Panc1 (cell line): Measurements from ENCODE around the gene C3orf80.

Experiments
- SIN3A ChIP-seq: IDR thresholded peaks from 2 replicates; pipeline ENCODE4 v1.6.1; 2012; ENCODE audit warnings: low read depth, mild to moderate bottlenecking, low read length, moderate library complexity, borderline replicate concordance; ENCODE audit not compliant: insufficient read depth
- TF ChIP-seq, protein P1 (sequence below), 2 experiments: IDR thresholded peaks; 2 replicates each; pipeline ENCODE4 v1.6.1; 2011 to 2012; ENCODE audit warnings: low read depth in 2 of 2, control low read depth in 1 of 2, low read length in 1 of 2, mild to moderate bottlenecking in 1 of 2, moderate library complexity in 1 of 2; ENCODE audit not compliant: insufficient read depth in 1 of 2
- TF ChIP-seq, protein P2 (sequence below): fragments of 450-650 bp; IDR thresholded peaks from 2 replicates; pipeline ENCODE4 v1.5.1; 2017; ENCODE audit warnings: mild to moderate bottlenecking

DNA sequence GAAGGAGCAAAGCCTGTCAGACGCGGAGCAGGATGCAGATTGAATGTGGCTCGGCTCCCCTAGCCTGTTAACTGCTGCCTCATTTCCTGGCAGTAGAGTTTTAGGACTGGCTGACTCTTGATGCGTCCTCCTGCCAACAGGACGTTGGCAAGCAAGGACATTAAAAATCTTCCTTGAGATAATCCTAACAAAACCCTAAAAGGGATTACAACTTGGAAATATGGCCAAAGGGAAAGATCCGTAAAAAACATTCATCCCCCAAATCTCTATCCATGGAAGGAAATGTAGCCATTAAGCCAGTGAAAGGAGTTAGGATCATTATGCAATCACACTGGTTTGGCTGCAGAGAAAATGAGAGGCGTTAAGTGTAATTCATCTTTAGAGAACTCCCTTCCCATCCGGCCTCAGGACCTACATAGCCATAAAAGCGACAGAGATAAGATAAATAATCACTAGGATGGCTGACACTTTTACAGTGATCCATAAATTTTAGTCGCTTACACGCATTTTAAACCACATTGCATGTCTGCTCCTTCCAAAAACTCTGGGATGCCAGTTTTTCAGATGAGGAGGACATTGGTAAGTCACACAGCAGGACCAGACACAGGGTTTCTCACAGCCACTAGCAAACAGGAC lies 44.5 kb upstream of the C3orf80 start:
- TF ChIP-seq, protein P1, sequence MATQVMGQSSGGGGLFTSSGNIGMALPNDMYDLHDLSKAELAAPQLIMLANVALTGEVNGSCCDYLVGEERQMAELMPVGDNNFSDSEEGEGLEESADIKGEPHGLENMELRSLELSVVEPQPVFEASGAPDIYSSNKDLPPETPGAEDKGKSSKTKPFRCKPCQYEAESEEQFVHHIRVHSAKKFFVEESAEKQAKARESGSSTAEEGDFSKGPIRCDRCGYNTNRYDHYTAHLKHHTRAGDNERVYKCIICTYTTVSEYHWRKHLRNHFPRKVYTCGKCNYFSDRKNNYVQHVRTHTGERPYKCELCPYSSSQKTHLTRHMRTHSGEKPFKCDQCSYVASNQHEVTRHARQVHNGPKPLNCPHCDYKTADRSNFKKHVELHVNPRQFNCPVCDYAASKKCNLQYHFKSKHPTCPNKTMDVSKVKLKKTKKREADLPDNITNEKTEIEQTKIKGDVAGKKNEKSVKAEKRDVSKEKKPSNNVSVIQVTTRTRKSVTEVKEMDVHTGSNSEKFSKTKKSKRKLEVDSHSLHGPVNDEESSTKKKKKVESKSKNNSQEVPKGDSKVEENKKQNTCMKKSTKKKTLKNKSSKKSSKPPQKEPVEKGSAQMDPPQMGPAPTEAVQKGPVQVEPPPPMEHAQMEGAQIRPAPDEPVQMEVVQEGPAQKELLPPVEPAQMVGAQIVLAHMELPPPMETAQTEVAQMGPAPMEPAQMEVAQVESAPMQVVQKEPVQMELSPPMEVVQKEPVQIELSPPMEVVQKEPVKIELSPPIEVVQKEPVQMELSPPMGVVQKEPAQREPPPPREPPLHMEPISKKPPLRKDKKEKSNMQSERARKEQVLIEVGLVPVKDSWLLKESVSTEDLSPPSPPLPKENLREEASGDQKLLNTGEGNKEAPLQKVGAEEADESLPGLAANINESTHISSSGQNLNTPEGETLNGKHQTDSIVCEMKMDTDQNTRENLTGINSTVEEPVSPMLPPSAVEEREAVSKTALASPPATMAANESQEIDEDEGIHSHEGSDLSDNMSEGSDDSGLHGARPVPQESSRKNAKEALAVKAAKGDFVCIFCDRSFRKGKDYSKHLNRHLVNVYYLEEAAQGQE (IDR thresholded peaks at IDR 0.05; ENCODE audit: insufficient read depth in 1 of 2, low read depth in 2 of 2, low read length in 1 of 2): no peak
- TF ChIP-seq, protein P2, sequence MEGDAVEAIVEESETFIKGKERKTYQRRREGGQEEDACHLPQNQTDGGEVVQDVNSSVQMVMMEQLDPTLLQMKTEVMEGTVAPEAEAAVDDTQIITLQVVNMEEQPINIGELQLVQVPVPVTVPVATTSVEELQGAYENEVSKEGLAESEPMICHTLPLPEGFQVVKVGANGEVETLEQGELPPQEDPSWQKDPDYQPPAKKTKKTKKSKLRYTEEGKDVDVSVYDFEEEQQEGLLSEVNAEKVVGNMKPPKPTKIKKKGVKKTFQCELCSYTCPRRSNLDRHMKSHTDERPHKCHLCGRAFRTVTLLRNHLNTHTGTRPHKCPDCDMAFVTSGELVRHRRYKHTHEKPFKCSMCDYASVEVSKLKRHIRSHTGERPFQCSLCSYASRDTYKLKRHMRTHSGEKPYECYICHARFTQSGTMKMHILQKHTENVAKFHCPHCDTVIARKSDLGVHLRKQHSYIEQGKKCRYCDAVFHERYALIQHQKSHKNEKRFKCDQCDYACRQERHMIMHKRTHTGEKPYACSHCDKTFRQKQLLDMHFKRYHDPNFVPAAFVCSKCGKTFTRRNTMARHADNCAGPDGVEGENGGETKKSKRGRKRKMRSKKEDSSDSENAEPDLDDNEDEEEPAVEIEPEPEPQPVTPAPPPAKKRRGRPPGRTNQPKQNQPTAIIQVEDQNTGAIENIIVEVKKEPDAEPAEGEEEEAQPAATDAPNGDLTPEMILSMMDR: no peak
- no peak for TF ChIP-seq SIN3A
